Measurements from ENCODE around the gene KLHDC1. TPM values are rescaled to one million over a fixed set of nuclear protein-coding genes. Genes with fewer than 3 reads are reported as not detected.
"Not testable (repeated sequence)": the region's sequence is repeated elsewhere in the genome, so short reads cannot be mapped to it uniquely, and the experiment has no call there.

The KLHDC1 gene
- total RNA-seq, 4 donors from 2014 or later: 2.6 to 35.3 (median 27.1) TPM

DNA sequence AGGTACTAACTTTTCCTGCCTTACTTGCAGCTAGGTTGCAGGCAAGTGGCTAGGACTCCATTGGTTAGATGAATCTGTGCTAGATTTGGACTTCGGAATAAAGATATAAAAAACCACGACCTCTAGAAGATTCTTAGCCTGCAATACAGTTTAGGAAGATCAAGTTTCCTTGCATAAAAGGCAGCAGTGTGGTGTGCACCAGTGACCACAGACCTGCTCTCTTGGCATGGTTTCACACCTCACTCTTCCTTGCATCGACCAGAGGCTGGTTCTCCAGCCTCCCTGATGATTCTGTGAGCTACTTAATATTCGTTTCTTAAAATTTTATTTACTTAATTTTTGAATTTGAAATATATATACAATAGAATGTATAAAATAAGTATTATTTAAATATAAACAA is 9.8 kb downstream of the KLHDC1 start:
- no peak overlapping the region for H3K27ac ChIP-seq
- TF ChIP-seq CTCF (IDR thresholded peaks at IDR 0.05): no peak
- H3K36me3 ChIP-seq: no peaks in the 10 kb centered on the region
- no peaks in the 10 kb centered on the region for H3K4me1 ChIP-seq
- intact Hi-C loops (cut with DNase I; ENCODE audit: low total_unique reads): no loop called here
- H3K27me3 ChIP-seq: no peaks in the 10 kb centered on the region
- no peak for DNase-seq
- H3K4me3 ChIP-seq: no peak overlapping the region
- no peaks in the 10 kb centered on the region for H3K9me3 ChIP-seq

GRCh38 chr14:49703965-49704364 is 11.0 kb downstream of the KLHDC1 start:
- no peak for DNase-seq
- Histone ChIP-seq H3K27me3 (no peaks in the 10 kb centered on the region), H3K36me3 (no peaks in the 10 kb centered on the region), H3K4me3 (no peak overlapping the region), H3K9me3 (no peaks in the 10 kb centered on the region), H3K4me1 (no peaks in the 10 kb centered on the region), H3K27ac (no peak overlapping the region)
- TF ChIP-seq CTCF (IDR thresholded peaks at IDR 0.05) (no peak), POLR2A (IDR thresholded peaks at IDR 0.05) (no peak)
- intact Hi-C loops (cut with DNase I; ENCODE audit: low total_unique reads): no loop called here

DNA sequence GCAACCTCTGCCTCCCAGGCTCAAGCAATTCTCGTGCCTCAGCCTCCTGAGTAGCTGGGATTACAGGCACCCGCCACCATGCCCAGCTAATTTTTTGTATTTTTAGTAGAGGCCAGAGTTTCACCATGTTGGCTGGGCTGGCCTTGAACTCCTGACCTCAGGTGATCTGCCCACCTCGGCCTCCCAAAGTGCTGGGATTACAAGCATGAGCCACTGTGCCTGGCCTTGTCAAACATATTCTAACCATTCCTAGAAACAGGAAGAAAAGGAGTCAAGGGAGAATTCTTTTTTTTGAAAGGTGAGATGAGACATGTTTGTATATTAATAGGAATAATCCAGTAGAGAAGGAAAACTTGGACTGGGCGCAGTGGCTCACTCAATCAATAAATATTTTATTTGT is 11.6 kb downstream of the KLHDC1 start:
- H3K4me3 ChIP-seq; H3K4me1 ChIP-seq; H3K27me3 ChIP-seq; H3K36me3 ChIP-seq; intact Hi-C loops (cut with DNase I; ENCODE audit: low total_unique reads); H3K9me3 ChIP-seq; H3K27ac ChIP-seq; DNase-seq: not testable (repeated sequence)

DNA sequence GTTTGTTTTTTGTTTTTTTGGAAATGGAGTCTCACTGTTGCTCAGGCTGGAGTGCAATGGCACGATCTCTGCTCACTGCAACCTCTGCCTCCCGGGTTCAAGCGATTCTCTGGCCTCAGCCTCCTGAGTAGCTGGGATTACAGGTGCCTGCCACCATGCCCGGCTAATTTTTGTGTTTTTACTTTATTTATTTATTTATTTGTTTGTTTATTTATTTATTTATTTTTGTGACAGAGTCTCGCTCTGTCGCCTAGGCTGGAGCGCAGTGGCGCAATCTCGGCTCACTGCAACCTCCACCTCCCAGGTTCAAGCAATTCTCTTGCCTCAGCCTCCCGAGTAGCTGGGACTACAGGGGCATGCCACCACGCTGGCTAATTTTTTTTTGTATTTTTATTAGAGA is 18.1 kb downstream of the KLHDC1 start:
- DNase-seq; intact Hi-C loops (cut with DNase I; ENCODE audit: low total_unique reads); H3K27me3 ChIP-seq; H3K36me3 ChIP-seq; H3K9me3 ChIP-seq; H3K4me1 ChIP-seq; H3K27ac ChIP-seq; H3K4me3 ChIP-seq: not testable (repeated sequence)

GRCh38 chr14:49720744-49721143 is 27.8 kb downstream of the KLHDC1 start:
- no peaks in the 10 kb centered on the region for H3K9me3 ChIP-seq
- no peak overlapping the region for H3K4me3 ChIP-seq
- no peak overlapping the region for H3K27ac ChIP-seq
- DNase-seq: no peak
- TF ChIP-seq POLR2A (IDR thresholded peaks at IDR 0.05) (no peak), CTCF (IDR thresholded peaks at IDR 0.05) (no peak)
- intact Hi-C loops (cut with DNase I; ENCODE audit: low total_unique reads): no loop called here
- no peaks in the 10 kb centered on the region for H3K4me1 ChIP-seq
- no peaks in the 10 kb centered on the region for H3K36me3 ChIP-seq
- no peaks in the 10 kb centered on the region for H3K27me3 ChIP-seq

DNA sequence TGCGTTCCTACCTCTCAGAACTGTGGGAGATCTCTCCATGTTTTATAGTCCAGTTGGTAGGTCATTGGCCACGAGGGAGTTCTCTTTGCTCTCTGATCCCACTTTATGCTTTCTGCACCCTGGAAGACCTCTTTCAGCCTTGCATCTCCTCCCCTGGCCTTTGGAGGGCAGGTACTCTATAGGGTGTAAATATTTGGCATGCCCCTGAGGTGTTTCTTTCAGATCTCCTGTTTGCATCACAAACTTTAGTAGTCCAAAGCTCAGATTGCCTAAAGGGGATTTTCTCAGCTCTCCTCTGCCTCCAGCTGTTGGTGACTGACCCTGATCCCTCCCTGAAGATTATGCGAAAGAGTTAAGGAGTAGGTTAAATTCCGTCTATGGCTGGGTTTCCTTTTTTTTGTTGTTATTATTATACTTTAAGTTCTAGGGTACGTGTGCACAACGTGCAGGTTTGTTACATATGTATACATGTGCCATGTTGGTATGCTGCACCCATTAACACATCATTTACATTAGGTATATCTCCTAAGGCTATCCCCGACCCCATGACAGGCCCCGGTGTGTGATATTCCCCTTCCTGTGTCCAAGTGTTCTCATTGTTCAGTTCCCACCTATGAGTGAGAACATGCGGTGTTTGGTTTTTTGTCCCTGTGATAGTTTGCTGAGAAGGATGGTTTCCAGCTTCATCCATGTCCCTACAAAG is 29.0 kb downstream of the KLHDC1 start:
- intact Hi-C loops (cut with DNase I; ENCODE audit: low total_unique reads): not testable (repeated sequence)

GRCh38 chr14:49727171-49727570 is 34.3 kb downstream of the KLHDC1 start:
- no peaks in the 10 kb centered on the region for H3K9me3 ChIP-seq
- no peak for DNase-seq
- no peak for TF ChIP-seq CTCF (IDR thresholded peaks at IDR 0.05)
- TF ChIP-seq POLR2A (IDR thresholded peaks at IDR 0.05): no peak
- intact Hi-C loops (cut with DNase I; ENCODE audit: low total_unique reads): no loop called here
- no peaks in the 10 kb centered on the region for H3K27me3 ChIP-seq
- no peak overlapping the region for H3K4me3 ChIP-seq
- H3K27ac ChIP-seq: no peak overlapping the region
- H3K4me1 ChIP-seq: no peaks in the 10 kb centered on the region
- H3K36me3 ChIP-seq: no peaks in the 10 kb centered on the region

More for the DNA sequence above, 29.0 kb downstream of the KLHDC1 start:
- H3K27me3 ChIP-seq, H3K4me1 ChIP-seq, H3K36me3 ChIP-seq, H3K9me3 ChIP-seq, H3K4me3 ChIP-seq, H3K27ac ChIP-seq, DNase-seq: not testable (repeated sequence)
